Tibial nerve (tissue), 4 donors: ENCODE data around the gene BBS5. TPM values are rescaled to one million over a fixed set of nuclear protein-coding genes. Genes with fewer than 3 reads are reported as not detected.
"Not testable (repeated sequence)": the region's sequence is repeated elsewhere in the genome, so short reads cannot be mapped to it uniquely, and the experiment has no call there.

ENCODE experiments used
- DNase-seq, 2 donors: peaks; one replicate each; pipeline ENCODE4 v3.0.0-alpha.2; 2019; ENCODE audit warnings: low spot score in 2 of 2
- H3K27ac ChIP-seq, 4 donors: fragments of 200-600 bp; sonication (generic) in 3 of 4; one replicate each; pipeline ENCODE4 v1.5.1; 2017 to 2019; ENCODE audit warnings: mild to moderate bottlenecking in 1 of 4
- H3K27me3 ChIP-seq, 2 donors: fragments of 200-600 bp; sonication (generic) in 1 of 2; one replicate each; pipeline versions ENCODE4 v1.5.1 to v1.6.0; 2017 to 2019
- H3K36me3 ChIP-seq, 3 donors: fragments of 200-600 bp; sonication (generic); one replicate each; pipeline ENCODE4 v1.5.1; 2018 to 2019
- H3K4me1 ChIP-seq, 4 donors: fragments of 200-600 bp; sonication (generic) in 3 of 4; one replicate each; pipeline ENCODE4 v1.5.1; 2017 to 2019
- H3K4me3 ChIP-seq, 4 donors: fragments of 200-600 bp; sonication (generic) in 3 of 4; one replicate each; pipeline ENCODE4 v1.5.1; 2017 to 2019; ENCODE audit warnings: mild to moderate bottlenecking in 1 of 4, moderate library complexity in 1 of 4
- H3K9me3 ChIP-seq, 4 donors: fragments of 200-600 bp; sonication (generic) in 3 of 4; one replicate each; pipeline ENCODE4 v1.5.1; 2017 to 2019
- EP300 ChIP-seq, 2 donors: sonication (generic); formaldehyde crosslinking; IDR thresholded peaks; one replicate each; pipeline ENCODE4 v1.6.1; 2017; ENCODE audit warnings: antibody characterized with exemption in 2 of 2, mild to moderate bottlenecking in 1 of 2
- POLR2A ChIP-seq, 2 donors: fragments of 450-650 bp; IDR thresholded peaks; one replicate each; pipeline ENCODE4 v1.6.1; 2017; ENCODE audit warnings: antibody characterized with exemption in 2 of 2, mild to moderate bottlenecking in 2 of 2, moderate library complexity in 2 of 2
- WGBS, 2 donors: methylation state at CpG; one replicate each; pipeline ENCODE4 v1.1.5; 2018; 5-methylcytosine and 5-hydroxymethylcytosine counted together
- total RNA-seq, 4 donors: library from RNA; depleted of rRNA; stranded (reverse); fragments of >200 nt; gene quantifications; one replicate each; pipeline ENCODE4 v1.1.0, GENCODE V29; 2016
- TF ChIP-seq, protein P1 (sequence below), 5 experiments: fragments of 200-600 bp in 3 of 5; fragments of 450-650 bp in 2 of 5; sonication (generic) in 3 of 5; IDR thresholded peaks; one replicate each; pipeline ENCODE4 v1.5.1; 2016 to 2019; ENCODE audit warnings: antibody characterized with exemption in 5 of 5, mild to moderate bottlenecking in 3 of 5, moderate library complexity in 2 of 5

The BBS5 gene
- total RNA-seq, 4 donors from 2014 or later, result 14.4 to 21.6 (median 18.8) TPM

DNA sequence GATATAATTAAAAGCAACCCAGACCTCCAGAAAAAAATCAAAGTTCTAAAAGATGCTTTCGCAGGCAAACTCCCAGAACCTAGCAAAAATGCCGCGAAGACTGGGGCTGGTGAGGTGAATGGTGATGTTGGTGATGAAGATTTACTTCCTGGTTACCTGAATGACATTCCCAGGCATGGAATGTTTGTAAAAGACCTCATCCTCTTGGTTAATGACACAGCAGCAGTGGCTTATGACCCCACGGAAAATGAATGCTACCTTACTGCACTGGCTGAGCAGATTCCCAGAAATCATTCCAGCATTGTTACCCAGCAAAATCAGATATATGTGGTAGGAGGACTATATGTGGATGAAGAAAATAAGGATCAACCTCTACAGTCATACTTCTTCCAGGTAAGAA is 31.2 kb downstream of the BBS5 start:
- TF ChIP-seq EP300 (IDR thresholded peaks at IDR 0.05) (no peak), POLR2A (IDR thresholded peaks at IDR 0.05) (no peak)
- TF ChIP-seq, protein P1, sequence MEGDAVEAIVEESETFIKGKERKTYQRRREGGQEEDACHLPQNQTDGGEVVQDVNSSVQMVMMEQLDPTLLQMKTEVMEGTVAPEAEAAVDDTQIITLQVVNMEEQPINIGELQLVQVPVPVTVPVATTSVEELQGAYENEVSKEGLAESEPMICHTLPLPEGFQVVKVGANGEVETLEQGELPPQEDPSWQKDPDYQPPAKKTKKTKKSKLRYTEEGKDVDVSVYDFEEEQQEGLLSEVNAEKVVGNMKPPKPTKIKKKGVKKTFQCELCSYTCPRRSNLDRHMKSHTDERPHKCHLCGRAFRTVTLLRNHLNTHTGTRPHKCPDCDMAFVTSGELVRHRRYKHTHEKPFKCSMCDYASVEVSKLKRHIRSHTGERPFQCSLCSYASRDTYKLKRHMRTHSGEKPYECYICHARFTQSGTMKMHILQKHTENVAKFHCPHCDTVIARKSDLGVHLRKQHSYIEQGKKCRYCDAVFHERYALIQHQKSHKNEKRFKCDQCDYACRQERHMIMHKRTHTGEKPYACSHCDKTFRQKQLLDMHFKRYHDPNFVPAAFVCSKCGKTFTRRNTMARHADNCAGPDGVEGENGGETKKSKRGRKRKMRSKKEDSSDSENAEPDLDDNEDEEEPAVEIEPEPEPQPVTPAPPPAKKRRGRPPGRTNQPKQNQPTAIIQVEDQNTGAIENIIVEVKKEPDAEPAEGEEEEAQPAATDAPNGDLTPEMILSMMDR (IDR thresholded peaks at IDR 0.05), result no peak
- WGBS, 2 donors, result 93 to 95% methylated on average over 4 of the region's 4 CpGs
- H3K4me3 ChIP-seq, result no peak overlapping the region
- H3K27ac ChIP-seq, result no peak overlapping the region
- H3K36me3 ChIP-seq, result peaks cover 0 to 10% (median 0%) of the 10 kb centered on the region in 3 donors
- no peaks in the 10 kb centered on the region for H3K27me3 ChIP-seq
- H3K9me3 ChIP-seq, result no peaks in the 10 kb centered on the region
- no peak for DNase-seq
- peaks cover 0 to 10% (median 0%) of the 10 kb centered on the region in 4 donors for H3K4me1 ChIP-seq

DNA sequence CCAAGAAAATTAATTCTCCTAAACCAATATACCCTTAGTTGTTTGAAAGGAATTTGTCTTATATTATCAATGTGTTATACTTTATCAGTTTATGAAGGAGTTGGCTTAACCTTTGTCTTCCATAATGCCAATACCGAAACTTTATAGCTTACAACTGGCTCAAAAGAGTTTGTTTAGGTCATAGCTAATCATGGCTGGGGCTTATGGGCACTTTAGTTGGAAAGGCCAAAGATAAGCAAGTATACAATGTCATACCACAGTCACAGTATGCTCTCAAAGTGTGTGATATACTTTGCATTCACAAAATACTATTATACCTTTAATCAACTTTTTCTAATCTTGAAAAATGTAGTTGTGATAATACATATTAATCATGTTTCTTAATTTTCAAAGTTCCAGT is 32.5 kb downstream of the BBS5 start:
- TF ChIP-seq, protein P1 (IDR thresholded peaks at IDR 0.05), result no peak
- TF ChIP-seq POLR2A (IDR thresholded peaks at IDR 0.05), result no peak
- no peak for TF ChIP-seq EP300 (IDR thresholded peaks at IDR 0.05)
- WGBS, 2 donors, result 84% methylated on average over 1 of the region's 1 CpG

DNA sequence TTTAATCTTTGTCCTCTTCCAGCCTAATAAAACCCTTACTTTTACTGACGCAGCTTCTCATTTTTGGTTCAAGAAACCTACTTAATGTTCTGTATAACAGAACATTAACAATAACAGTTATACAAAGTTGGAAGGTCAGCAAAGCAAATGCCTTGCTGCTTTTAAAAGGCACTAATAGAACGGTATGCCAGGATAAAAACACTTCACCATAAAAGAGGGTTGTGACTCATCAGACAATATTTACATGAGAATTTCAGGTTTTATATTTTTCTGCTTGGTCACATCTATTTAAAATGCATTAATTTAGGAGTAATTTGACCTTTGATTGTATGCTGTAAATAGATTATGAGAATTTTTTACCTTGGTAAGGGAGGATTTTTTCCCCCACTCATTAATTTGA is 33.2 kb downstream of the BBS5 start:
- DNase-seq, result no peak
- Histone ChIP-seq H3K9me3 (no peaks in the 10 kb centered on the region), H3K4me1 (peaks cover 0 to 10% (median 0%) of the 10 kb centered on the region in 4 donors), H3K27me3 (no peaks in the 10 kb centered on the region), H3K36me3 (peaks cover 0 to 9% (median 0%) of the 10 kb centered on the region in 3 donors), H3K27ac (no peak overlapping the region), H3K4me3 (no peak overlapping the region)
- TF ChIP-seq POLR2A (IDR thresholded peaks at IDR 0.05), result no peak
- 64% methylated on average over 2 of the region's 2 CpGs for WGBS, 2 donors

More for the DNA sequence above, 32.5 kb downstream of the BBS5 start:
- no peaks in the 10 kb centered on the region for H3K9me3 ChIP-seq
- H3K27me3 ChIP-seq, result no peaks in the 10 kb centered on the region
- no peak overlapping the region for H3K4me3 ChIP-seq
- H3K4me1 ChIP-seq, result peaks cover 0 to 10% (median 0%) of the 10 kb centered on the region in 4 donors
- no peak for DNase-seq
- no peak overlapping the region for H3K27ac ChIP-seq
- H3K36me3 ChIP-seq, result peaks cover 0 to 4% (median 0%) of the 10 kb centered on the region in 3 donors

DNA sequence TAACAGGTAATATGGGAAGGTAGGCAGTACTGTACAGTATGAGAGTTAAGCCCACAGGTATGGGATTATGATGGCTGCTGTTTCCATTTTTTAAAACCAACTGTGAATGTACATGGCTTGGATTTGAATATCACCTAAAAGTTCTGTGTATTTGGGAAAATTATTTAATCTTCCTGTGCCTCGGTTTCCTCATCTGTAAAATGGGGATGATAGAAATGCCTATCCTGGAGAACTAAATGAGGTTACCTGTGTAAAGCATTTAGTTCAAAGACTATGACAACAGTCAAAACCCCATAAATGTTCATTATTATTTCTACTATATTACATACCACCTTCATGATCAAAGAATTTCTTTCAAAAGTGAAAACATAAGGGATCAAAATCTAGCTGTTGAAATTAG is 33.8 kb downstream of the BBS5 start:
- no peak overlapping the region for H3K27ac ChIP-seq
- no peaks in the 10 kb centered on the region for H3K9me3 ChIP-seq
- 95 to 97% methylated on average over 1 of the region's 1 CpG for WGBS, 2 donors
- peaks cover 0 to 10% (median 0%) of the 10 kb centered on the region in 4 donors for H3K4me1 ChIP-seq
- TF ChIP-seq POLR2A (IDR thresholded peaks at IDR 0.05) (no peak), EP300 (IDR thresholded peaks at IDR 0.05) (no peak)
- TF ChIP-seq, protein P1 (IDR thresholded peaks at IDR 0.05), result no peak
- DNase-seq, result no peak
- H3K27me3 ChIP-seq, result no peaks in the 10 kb centered on the region
- peaks cover 0 to 9% (median 0%) of the 10 kb centered on the region in 3 donors for H3K36me3 ChIP-seq
- H3K4me3 ChIP-seq, result no peak overlapping the region

DNA sequence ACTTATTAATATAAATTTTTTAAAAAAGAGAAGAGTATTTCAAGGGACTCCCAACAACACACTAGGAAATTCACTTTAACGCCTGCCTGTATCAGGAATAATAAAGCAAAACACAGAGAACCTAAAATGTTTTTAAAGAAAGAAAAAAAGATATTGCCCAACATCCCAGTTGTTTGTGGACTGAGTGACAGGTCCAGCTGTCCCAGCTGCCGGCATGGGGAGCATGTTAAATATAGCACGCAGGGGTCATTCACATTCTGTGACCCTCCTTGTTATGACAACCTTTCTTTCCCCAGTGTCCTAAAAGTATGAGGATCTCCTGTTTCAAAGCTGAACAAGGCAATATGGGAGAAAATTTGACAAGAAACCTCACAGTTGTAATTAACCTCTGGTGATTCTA is 34.6 kb downstream of the BBS5 start:
- Histone ChIP-seq H3K27me3 (no peaks in the 10 kb centered on the region), H3K9me3 (no peaks in the 10 kb centered on the region), H3K27ac (no peak overlapping the region), H3K4me3 (no peak overlapping the region), H3K36me3 (peaks cover 0 to 9% (median 0%) of the 10 kb centered on the region in 3 donors), H3K4me1 (peaks cover 0 to 10% (median 0%) of the 10 kb centered on the region in 4 donors)
- TF ChIP-seq EP300 (IDR thresholded peaks at IDR 0.05), result no peak
- TF ChIP-seq, protein P1 (IDR thresholded peaks at IDR 0.05), result no peak
- TF ChIP-seq POLR2A (IDR thresholded peaks at IDR 0.05), result no peak
- no peak for DNase-seq
- WGBS, 2 donors, result 49 to 52% methylated on average over 3 of the region's 3 CpGs

DNA sequence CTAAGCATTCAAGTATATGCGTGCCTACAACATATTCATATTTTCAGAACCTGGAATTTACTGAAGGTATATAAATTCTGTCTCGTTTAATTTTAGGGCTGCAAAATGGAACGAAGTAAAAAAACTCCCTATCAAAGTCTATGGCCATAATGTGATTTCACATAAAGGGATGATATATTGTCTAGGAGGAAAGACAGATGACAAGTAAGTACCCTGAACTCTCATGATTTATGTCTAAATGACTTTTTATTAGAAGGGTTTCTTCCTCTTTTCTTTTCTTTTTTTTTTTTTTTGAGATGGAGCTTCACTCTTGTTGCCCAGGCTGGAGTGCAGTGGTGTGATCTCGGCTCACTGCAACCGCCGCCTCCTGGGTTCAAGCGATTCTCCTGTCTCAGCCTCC is 35.5 kb downstream of the BBS5 start:
- H3K4me3 ChIP-seq, DNase-seq, H3K27me3 ChIP-seq, H3K4me1 ChIP-seq, H3K36me3 ChIP-seq, H3K27ac ChIP-seq, H3K9me3 ChIP-seq: not testable (repeated sequence)
- 93 to 96% methylated on average over 7 of the region's 7 CpGs for WGBS, 2 donors

DNA sequence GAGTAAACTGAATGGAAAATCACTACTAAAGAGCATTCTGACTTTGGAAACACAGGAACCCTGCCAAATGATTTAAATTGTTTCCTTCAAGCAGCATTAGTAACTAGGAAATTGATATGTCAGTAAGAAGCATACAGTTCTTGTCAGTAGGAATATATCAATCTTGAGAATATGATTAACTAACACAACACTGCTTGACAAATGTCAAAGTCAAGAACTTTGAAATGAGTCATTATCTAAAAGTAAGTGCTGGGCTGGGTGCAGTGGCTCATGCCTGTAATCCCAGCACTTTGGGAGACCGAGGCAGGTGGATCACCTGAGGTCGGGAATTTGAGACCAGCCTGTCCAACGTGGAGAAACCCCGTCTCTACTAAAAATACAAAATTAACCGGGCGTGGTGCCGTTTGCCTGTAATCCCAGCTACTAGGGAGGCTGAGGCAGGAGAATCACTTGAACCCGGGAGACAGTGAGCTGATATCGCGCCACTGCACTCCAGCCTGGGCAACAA is 37.2 kb downstream of the BBS5 start:
- H3K27me3 ChIP-seq, H3K9me3 ChIP-seq, H3K4me1 ChIP-seq, H3K4me3 ChIP-seq, H3K27ac ChIP-seq, DNase-seq: not testable (repeated sequence)
- peaks cover 0 to 23% (median 0%) of the 10 kb centered on the region in 3 donors for H3K36me3 ChIP-seq
- 91 to 94% methylated on average over 10 of the region's 10 CpGs for whole genome bisulfite sequencing, 2 donors
